MV-4-11 (cell line): Measurements from ENCODE around the gene IL31.
"Not testable (repeated sequence)": the region's sequence is repeated elsewhere in the genome, so short reads cannot be mapped to it uniquely, and the experiment has no call there.

Experiments
- DNase-seq: peaks from one replicate; lab custom pipeline; 2025; lab: John Stamatoyannopoulos, UW

Gene IL31

GRCh38 chr12:122192441-122192840 lies 18.4 kb upstream of the IL31 start:
- DNase-seq: no peak

GRCh38 chr12:122190842-122191668 lies 17.0 kb upstream of the IL31 start:
- DNase-seq: peak; percentile 54

- no peak for DNase-seq
Observed at GRCh38 chr12:122189626-122190475, 15.8 kb upstream of the IL31 start.

GRCh38 chr12:122187466-122187865 lies 13.4 kb upstream of the IL31 start:
- no peak for DNase-seq

GRCh38 chr12:122185494-122186082 lies 11.6 kb upstream of the IL31 start:
- no peak for DNase-seq

GRCh38 chr12:122185079-122185478 lies 11.1 kb upstream of the IL31 start:
- DNase-seq: no peak

GRCh38 chr12:122184517-122184916 lies 10.5 kb upstream of the IL31 start:
- peak; percentile 17 for DNase-seq

- no peak for DNase-seq
Observed at GRCh38 chr12:122183588-122183940, 9.5 kb upstream of the IL31 start.

- no peak for DNase-seq
Observed at GRCh38 chr12:122182887-122183587, 9.0 kb upstream of the IL31 start, which contains the start of gene LRRC43. Gene LRRC43 (plus strand): TSS chr12:122183123. CDS start chr12:122183145, 22 bp downstream.

- not testable (repeated sequence) for DNase-seq
Observed at GRCh38 chr12:122176473-122176872, 2.5 kb upstream of the IL31 start.

GRCh38 chr12:122172262-122172939 lies 1.6 kb downstream of the IL31 start:
- DNase-seq: no peak

- no peak for DNase-seq
Observed at GRCh38 chr12:122171399-122171798, 2.6 kb downstream of the IL31 start.

GRCh38 chr12:122168492-122168891 lies 5.5 kb downstream of the IL31 start:
- DNase-seq: no peak

GRCh38 chr12:122167356-122167925 lies 6.6 kb downstream of the IL31 start:
- DNase-seq: no peak

- no peak for DNase-seq
Observed at GRCh38 chr12:122166422-122167349, 7.3 kb downstream of the IL31 start.

- no peak for DNase-seq
Observed at GRCh38 chr12:122162976-122163375, 11.0 kb downstream of the IL31 start.

GRCh38 chr12:122161682-122162081 lies 12.3 kb downstream of the IL31 start:
- DNase-seq: peak; percentile 42

- no peak for DNase-seq
Observed at GRCh38 chr12:122160761-122161160, 13.3 kb downstream of the IL31 start.

GRCh38 chr12:122159882-122160281 lies 14.1 kb downstream of the IL31 start:
- DNase-seq: no peak

GRCh38 chr12:122158700-122159285 lies 15.2 kb downstream of the IL31 start:
- no peak for DNase-seq
